HG03342 (cell line): ENCODE results near the gene CTAGE9.
A peak's percentile ranks its signal among the peaks of the same experiment; 100 is the strongest.
"Not testable (repeated sequence)": the region's sequence is repeated elsewhere in the genome, so short reads cannot be mapped to it uniquely, and the experiment has no call there.

Experiments used
- ATAC-seq: cut with Tn5 transposase; IDR thresholded peaks from one replicate; pipeline ENCODE4 v1.9.1; 2021; ENCODE audit warnings: mild to moderate bottlenecking, moderate library complexity; ENCODE audit not compliant: unreplicated experiment

Gene CTAGE9

DNA sequence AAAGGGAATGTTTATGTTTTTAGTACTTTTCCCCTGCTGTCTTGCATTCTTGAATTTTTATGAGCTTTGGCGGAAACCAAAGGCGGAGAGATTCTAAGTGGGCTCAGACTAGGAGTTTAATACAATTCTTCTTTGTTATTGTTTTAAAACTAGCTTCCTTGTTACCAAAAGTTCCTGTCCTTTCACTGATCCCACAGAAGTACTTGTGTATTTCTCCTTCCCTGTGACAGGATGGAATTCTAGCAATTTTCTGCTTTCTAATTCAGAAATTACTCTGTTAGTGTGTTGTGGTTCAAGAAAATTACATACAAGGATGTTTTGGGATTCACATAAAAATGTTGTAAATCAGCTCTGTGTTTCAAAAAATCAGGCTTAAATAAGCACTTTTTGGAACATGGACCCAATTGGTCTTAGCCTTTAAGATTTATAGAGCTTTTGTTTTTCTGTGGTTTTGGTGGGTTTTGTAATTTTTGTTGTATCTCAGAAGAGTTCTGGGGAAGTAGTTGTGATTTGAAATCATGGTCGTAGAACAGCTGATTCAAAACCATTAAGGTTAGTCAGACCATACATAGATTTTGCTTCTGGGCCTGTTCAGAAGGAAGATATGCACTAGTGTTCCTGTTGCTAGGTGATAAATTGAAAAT lies 17.6 kb upstream of the CTAGE9 start:
- ATAC-seq, result no peak

- no peak for ATAC-seq
Measured at GRCh38 chr6:131727868-131728267, 17.1 kb upstream of the CTAGE9 start.

GRCh38 chr6:131727467-131727866 lies 16.6 kb upstream of the CTAGE9 start:
- no peak for ATAC-seq

DNA sequence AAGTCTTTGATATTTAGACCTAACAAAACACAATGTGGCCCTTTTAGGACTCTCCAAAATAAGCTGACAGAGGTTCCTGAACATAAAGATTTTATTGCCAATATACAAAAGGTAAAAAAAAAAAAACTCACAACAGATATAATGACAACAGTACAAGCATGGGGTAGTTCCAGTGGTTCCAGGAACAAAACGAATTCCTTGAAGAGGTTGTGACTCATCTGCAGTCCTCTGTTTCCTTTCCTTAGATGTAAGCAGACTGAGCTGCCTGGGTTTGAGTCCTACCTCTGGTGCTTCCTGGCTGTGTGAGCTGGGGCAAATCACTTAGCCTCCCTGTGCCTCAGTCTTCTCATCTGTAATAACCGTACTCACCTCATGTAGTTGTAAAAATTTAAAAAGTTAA lies 13.3 kb upstream of the CTAGE9 start:
- ATAC-seq, result no peak

DNA sequence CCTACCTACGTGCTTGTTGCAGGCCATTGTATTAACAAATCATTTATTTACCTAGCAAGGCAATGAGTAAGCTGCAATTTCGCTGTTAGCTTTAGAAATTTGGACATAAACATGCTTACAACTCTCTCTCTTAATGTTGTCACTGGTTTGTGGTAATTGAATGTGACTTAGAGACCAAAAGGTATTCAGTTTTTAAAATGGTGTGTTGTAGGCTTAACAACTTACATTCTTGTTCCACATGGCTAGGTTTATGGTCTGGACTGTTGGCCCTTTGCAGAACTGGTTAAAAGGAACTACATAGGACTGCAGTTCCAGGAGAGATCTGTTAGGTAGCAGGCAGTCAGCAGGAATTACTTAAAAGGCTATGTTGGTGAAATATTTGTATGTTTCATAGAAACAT lies 10.3 kb upstream of the CTAGE9 start:
- no peak for ATAC-seq

GRCh38 chr6:131717836-131718542 lies 7.2 kb upstream of the CTAGE9 start:
- no peak for ATAC-seq

GRCh38 chr6:131715567-131715966 lies 4.8 kb upstream of the CTAGE9 start:
- ATAC-seq, result not testable (repeated sequence)

GRCh38 chr6:131703905-131704304 lies 6.9 kb downstream of the CTAGE9 start:
- not testable (repeated sequence) for ATAC-seq

DNA sequence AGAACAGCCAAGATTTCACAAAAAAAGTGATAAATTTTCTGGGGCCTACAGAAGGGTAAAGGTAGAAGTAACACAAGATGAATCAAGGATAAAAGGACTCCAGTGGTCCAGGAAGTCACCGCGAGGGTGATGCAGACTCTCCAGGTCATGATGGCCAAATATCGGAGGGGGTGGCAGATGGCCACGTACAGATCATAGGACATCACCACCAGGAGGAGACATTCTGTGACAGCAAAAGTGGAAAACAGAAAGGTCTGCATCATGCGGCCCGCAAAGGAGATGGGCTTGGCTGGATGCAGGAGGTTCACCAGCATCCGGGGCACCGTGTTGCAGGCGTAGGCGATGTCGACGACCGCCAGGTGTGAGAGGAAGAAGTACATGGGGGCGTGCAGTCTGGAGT lies 10.0 kb downstream of the CTAGE9 start:
- not testable (repeated sequence) for ATAC-seq

GRCh38 chr6:131696956-131697355 lies 13.9 kb downstream of the CTAGE9 start:
- no peak for ATAC-seq

GRCh38 chr6:131694832-131695426 lies 15.9 kb downstream of the CTAGE9 start:
- peak; percentile 90 for ATAC-seq

GRCh38 chr6:131693384-131693783 lies 17.4 kb downstream of the CTAGE9 start:
- ATAC-seq, result no peak

DNA sequence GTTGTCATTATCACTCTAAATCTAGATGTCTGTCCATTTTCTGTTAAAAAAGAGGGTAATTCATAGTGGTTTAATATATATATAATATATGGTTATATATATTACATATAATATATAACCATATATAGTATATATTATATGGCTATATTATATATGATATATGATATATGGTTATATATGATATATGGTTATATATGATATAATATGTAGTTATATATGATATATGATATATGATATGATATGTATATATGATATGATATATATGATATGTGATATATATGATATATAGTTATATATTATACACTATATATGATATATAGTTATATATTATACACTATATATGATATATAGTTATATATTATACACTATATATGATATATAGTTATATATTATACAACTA lies 18.2 kb downstream of the CTAGE9 start:
- ATAC-seq, result no peak

GRCh38 chr6:131692031-131692430 lies 18.8 kb downstream of the CTAGE9 start:
- ATAC-seq, result no peak

DNA sequence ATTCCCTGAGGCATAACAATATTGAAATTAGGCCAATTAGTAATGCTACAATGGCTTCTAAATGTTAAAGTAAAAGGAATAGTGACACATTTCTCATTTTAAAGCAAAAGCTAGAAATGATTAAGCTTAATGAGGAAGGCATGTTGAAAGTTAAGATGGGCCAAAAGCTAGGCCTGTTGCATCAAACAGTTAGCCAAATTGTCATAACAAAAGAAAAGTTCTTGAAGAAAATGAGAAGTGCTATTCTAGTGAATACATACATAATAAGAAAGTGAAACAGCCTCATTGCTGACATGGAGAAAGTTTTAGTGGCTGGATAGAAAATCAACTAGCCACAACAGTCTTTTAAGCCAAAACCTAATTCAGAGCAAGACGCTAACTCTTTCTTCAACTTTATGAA lies 22.5 kb downstream of the CTAGE9 start:
- peak; percentile 71 for ATAC-seq

GRCh38 chr6:131687022-131687421 lies 23.8 kb downstream of the CTAGE9 start:
- ATAC-seq, result no peak

GRCh38 chr6:131685266-131685780 lies 25.5 kb downstream of the CTAGE9 start:
- peak; percentile 61 for ATAC-seq

GRCh38 chr6:131683479-131683878 lies 27.3 kb downstream of the CTAGE9 start:
- ATAC-seq, result peak; percentile 72

DNA sequence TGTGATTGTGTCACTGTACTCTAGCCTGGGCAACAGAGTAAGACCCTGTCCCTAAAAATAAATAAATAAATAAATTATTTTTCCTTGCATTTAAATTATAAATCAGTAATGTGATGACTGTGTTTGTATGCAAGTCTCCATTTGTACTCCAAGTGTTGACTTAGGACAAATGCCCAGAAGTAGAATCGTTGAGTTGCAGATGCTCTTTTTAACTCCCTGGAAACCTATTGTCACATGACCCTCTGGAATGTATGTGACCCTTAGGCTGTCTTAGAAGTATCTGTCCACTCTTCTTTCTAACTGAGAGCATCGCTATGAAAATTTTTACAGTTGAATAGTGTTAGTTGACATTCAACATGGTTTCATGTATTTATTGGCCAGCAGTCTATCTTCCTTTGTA lies 28.4 kb downstream of the CTAGE9 start:
- no peak for ATAC-seq

- no peak for ATAC-seq
Measured at GRCh38 chr6:131681585-131681984, 29.2 kb downstream of the CTAGE9 start.

- ATAC-seq, result no peak
Measured at GRCh38 chr6:131680868-131681267, 29.9 kb downstream of the CTAGE9 start.

DNA sequence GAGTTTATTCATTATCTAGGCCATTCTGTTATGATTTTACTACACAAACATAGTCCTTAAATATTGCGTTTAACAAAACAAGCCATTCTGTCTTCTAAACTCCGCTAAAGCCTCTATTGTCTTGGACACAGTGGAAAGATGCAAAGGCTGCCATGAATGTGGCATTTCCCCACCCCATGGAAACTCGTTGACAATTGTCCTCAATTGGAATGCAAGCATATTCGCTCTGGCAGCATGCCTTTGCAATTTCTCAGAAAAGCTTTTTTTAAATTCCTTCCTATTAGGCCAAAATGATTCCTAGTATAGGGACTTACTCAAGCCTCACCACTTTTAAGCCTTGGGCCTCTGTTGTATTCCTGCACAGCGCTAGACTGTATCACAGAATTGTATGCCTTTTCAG lies 32.4 kb downstream of the CTAGE9 start:
- ATAC-seq, result no peak
